Measurements from ENCODE around the gene NACAD. TPM values are rescaled to one million over a fixed set of nuclear protein-coding genes. Genes with fewer than 3 reads are reported as not detected.

Gene NACAD, protein sequence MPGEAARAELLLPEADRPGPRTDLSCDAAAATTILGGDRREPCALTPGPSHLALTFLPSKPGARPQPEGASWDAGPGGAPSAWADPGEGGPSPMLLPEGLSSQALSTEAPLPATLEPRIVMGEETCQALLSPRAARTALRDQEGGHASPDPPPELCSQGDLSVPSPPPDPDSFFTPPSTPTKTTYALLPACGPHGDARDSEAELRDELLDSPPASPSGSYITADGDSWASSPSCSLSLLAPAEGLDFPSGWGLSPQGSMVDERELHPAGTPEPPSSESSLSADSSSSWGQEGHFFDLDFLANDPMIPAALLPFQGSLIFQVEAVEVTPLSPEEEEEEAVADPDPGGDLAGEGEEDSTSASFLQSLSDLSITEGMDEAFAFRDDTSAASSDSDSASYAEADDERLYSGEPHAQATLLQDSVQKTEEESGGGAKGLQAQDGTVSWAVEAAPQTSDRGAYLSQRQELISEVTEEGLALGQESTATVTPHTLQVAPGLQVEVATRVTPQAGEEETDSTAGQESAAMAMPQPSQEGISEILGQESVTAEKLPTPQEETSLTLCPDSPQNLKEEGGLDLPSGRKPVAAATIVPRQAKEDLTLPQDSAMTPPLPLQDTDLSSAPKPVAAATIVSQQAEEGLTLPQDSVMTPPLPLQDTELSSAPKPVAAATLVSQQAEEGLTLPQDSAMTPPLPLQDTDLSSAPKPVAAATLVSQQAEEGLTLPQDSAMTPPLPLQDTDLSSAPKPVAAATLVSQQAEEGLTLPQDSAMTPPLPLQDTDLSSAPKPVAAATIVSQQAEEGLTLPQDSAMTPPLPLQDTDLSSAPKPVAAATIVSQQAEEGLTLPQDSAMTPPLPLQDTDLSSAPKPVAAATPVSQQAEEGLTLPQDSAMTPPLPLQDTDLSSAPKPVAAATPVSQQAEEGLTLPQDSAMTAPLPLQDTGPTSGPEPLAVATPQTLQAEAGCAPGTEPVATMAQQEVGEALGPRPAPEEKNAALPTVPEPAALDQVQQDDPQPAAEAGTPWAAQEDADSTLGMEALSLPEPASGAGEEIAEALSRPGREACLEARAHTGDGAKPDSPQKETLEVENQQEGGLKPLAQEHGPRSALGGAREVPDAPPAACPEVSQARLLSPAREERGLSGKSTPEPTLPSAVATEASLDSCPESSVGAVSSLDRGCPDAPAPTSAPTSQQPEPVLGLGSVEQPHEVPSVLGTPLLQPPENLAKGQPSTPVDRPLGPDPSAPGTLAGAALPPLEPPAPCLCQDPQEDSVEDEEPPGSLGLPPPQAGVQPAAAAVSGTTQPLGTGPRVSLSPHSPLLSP (N-terminal part only)
- 1 to 10 TPM; 4.0 to 8.4 (median 5.7) TPM for polyA plus RNA-seq (ENCODE audit: insufficient read length in 10 of 10)
- long read RNA-seq, donor 1: 0 reads
- long read RNA-seq, donor 2: 0 reads
- long read RNA-seq, donor 3: 0 reads
- long read RNA-seq, donor 4: 0 reads
- long read RNA-seq, donor 5: 0 reads
- long read RNA-seq, donor 6: 0 reads
- long read RNA-seq, donor 7: 0 reads
- long read RNA-seq, donor 8: 0 reads
- long read RNA-seq, donor 9: 0 reads

DNA sequence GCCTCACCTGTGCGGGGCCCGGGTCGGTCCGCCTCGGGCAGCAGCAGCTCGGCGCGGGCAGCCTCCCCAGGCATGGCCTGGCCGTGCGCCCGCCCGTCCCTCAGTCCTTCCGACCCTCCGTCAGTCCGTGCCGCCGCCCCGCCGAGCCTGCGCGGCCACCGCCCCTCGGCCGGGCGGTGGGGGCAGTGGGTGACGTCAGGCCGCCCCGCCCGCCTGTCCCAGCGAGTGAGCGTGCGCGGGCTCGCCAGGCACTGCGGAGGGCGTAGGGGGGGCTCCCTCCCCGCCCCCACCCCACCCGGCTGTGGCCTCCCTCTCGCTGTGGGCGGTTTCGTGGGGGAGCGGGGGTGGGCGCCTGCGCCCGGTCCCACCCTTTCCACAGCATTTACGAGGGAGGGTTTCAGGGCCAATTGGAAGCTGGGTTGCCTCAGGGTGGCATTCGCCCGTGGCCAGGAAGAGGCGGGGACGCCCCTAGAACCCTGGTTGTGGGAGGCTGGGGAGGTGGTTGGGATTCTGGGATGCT lies at the start of gene NACAD:
TSS of gene NACAD (minus strand) at position 149 of the 520 bp plus-strand sequence. CDS start at position 74, 75 bp downstream.
- peak; percentile 40 to 78 (median 61) for DNase-seq

DNA sequence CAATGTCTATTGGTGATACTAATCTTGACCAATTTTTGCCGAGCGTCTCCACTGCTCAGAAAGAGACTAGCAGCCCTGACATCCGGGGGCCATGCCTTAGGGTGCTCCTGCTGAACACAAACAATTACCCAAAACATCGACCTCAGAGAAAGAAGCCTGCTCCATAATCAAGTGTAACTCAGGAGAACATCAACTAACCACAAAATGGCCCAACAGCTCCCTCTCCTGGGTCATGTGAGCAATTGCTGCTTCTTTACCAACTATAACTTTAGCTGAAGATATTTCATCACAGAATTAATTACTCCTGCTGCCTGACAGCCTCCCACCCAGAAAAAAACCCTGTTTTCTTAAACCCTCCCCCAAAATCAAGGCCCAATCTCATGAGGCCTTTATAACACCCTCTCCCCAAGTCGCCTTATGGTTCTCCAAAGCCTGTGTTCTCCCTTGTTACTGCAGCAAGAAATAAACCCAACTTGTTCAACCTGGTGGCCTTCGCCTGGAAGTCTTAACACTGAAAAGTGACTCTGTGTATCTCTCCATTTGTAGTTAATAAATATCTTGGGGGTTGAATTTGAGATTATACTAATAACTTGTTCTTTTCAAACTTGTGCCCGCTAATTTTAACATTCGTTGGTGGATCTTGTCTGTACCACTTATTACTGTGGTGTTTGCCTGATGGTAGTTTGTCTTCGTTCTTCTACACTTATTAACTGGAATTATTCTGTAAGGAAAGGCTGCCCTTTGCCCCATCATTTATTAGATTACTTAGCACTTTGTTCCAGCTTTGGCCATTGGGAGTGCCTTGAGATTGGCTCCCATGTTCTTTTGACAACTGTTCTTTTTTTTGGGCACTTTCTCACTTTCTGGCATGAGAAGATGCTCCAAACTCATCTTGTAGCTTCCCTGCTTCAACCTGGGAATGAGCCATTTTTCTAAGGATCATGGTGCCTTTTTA lies 47.6 kb upstream of the NACAD start:
- peak; percentile 61 to 80 (median 77) for DNase-seq

DNA sequence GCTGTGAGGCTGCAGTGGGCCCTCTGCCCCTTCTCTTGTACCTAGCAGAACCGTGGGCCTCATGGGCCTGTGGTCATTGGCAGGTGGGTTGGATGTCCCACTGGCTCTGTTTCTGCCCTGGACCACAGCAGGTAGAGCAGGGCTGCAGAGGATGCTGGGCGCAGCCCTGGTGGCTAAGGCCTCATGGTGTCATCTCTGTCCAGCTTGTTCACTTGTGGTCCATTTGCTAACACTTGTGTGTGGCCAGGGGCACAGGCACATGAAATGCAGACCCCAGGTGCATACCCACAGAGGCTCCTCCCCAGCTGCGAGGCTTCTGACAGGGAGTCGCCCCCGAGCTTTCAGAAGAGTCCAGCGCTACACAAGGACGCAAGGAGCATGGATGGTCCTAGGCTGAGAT lies 45.1 kb upstream of the NACAD start:
- no peak for DNase-seq

DNA sequence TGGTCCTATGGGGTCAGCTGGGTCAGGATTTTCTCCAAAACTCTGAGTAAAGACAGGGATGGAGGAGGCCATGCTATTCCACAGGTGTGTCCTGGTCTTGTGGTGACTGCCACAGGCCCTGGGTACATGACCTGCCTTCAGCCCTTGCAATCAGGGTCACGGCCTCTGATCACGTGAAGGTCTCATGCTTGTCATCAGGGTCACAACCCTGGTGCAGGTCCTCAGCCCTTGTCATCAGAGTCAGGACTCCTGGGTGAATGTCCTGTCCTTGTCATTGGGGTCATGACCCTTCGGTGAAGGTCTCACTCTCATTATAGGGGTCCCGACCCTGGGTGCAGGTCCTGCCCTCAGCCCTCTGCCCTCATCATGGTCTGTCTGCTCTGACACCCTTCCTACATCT lies 44.6 kb upstream of the NACAD start:
- DNase-seq: no peak

DNA sequence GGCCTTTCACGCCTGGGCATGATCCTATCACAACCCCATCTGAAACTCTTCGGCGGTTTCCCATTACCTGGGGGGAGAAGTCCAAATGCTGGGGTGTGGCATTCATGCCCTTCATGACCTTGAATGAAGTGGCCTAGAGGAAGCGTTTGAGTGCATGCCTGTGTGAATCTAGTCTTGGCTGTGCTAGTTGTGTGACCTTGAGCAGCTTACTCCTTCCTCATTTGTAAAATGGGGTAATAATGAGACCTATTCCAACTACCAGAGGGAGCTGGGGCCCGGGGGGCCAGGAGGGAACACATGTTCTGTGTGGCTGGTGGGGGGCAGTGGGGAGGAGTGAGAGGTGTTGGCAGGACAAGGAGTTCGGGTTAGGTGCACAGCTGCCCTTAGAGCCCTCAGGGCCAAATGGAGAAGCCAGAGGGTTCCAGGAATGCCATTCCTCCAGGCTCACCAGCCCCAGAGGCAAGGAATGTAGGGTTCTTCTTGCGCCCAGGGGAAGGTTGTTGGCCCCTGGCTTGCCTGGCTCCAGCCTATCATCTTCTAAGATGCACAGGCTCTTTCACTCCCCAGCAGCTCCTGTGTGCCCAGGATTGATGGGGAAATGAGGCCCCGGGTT lies 44.0 kb upstream of the NACAD start:
- no peak for DNase-seq

DNA sequence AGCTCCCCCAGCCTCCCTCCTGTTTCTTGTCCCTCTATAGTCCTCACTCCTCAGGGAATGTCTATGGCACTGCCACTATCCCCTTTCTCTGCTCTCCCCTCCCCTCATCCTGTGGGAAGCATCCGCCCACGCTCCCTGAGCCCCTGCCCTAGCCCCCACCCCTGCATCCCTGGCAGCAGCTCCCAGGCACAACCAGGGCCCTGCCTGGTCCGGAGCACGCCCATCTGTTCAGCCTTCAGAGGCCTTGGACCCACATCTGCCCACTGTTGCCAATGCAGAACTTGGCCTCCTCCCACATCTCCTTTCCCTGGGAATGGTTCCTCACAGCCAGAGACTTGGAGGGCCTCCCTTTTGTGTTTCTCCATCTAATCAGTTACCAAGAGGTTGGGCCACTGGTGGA lies 43.1 kb upstream of the NACAD start:
- DNase-seq: no peak

DNA sequence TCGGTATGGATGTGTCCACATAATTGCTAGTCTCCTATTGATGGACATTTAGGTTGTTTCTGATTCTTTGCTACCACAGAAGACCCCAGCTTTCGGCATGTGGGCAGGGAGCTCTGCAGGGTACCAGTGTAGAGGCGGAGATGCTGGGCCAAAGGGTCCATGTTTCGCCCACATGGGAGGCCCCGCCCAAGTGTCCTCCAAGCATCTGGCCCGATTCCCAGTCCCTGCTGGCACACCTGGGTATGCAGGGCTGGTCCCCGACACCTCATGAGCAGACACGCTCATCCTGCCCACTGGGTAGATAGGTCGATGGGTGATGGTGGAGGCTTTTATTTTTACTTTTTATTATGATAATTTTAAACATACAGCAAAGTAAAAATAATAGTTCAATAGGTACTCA lies 42.1 kb upstream of the NACAD start:
- no peak for DNase-seq

DNA sequence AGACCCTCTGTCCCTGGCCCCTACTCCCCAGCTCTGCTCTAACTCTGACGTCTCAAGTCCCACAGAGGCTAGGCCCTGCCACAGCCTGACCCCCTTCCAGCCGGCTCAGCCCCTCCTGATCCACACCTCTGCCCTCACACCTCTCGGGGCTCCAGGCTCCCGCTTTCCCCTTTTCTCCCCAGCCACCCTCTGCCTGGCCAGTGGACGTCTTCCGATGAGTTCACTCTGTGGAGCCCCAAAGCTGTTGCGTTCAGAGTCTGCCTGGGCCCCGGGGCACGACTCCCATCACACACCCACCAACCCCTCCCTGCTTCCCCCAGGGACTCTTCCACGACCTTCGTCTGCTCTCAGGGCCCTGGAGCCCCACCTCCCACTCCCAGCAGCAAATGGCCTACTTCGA lies 41.1 kb upstream of the NACAD start:
- no peak for DNase-seq

DNA sequence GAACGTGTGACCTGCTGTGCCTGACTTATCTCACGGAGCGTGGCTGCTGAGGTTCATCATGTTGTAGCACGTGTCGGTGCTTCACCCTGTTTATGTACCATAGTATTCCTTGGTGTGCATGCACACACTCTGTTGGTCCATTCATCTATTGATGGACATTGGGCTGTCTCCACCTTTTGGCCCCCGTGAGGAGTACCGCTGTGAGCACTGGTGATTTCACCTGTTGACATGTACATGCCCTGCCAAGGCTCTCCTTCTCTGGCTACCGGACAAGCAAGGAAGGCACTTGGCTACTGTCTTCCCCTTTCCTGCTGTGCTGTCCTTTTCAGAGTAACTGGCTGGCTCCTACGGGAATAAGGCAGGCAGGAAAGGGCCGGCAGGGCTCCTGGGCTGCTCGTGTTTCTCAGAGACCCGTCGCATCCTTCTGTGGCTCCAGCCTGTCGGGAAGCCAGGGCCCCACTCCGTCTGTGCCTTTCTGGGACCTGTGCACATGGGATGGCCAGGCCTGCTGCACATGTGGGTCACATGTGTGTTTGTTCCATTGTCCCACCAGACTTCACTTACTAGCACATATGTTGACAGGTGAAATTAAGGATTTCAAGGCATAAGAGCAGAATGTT lies 40.5 kb upstream of the NACAD start:
- DNase-seq: no peak

DNA sequence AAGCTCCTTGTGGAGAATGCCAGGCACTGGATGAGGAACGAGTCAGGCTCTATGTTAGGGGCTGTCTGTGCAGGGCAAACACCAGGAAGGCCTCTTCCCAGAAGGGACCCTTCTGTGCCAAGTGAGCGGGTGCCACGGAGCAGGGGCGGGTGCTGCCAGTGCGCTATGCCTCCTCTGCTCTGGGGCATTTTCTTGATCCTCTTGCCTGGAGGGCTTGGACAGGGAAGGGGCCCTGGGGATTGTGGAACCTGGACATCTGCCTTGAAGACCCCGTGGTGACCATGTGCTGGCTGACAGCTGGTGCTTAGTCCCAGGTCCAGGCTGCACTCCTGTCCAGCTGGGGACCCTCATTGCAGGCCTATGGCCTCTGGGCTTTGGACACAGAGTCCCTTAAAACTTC lies 38.2 kb upstream of the NACAD start:
- no peak for DNase-seq

DNA sequence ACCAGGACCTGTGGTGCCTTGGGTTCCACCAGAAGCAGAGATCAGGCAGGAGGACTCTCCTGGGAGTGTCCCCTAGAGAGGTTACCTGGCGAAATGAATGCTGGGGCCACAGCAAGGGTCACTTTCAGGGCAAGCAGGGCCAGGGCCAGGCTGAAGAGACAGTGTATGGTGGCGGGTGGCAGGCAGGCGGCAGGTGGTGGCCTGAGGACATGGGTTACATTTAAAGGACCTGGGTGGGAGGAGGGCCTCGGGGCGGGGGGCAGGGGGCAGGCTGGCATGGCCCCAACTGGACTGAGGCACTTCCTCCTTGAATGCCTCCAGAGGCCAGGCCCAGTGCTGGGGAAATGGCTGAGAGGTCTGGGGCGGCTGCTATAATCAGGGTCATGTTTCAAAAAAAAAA lies 37.4 kb upstream of the NACAD start:
- DNase-seq: no peak

DNA sequence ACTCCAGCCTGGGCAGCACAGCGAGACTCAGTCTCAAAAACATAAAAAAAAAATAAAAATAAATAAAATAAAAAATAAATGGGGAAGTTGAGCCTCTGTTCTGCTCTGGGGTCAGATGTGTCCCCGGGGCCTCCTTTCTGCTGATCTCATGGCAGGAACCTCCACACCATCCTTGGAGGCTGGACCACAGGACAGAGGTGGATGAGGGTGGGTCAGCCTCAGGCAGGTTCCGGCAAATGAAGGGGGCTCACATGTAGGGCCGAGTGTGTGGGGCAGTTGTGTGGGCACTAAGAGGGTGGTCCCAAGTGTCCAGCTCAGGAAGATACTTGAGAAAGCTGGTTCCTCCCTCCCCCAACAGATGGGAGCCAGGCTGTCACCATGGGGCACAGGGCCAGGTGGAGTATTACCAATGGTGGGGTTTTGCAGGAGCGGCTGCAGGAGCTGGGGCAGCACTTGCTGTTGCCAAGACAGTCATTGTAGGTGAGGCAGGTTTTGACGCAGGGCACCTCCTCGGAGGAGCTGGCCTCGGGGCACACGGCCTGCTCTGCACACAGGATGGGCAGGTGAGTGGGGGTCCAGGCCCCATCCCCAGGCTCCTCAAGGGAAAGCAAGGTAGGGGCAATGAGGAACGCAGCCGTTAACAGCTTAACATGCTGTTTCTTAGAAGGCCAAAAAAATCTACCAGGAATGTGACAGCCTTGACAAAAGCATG lies 36.6 kb upstream of the NACAD start:
- DNase-seq: no peak

DNA sequence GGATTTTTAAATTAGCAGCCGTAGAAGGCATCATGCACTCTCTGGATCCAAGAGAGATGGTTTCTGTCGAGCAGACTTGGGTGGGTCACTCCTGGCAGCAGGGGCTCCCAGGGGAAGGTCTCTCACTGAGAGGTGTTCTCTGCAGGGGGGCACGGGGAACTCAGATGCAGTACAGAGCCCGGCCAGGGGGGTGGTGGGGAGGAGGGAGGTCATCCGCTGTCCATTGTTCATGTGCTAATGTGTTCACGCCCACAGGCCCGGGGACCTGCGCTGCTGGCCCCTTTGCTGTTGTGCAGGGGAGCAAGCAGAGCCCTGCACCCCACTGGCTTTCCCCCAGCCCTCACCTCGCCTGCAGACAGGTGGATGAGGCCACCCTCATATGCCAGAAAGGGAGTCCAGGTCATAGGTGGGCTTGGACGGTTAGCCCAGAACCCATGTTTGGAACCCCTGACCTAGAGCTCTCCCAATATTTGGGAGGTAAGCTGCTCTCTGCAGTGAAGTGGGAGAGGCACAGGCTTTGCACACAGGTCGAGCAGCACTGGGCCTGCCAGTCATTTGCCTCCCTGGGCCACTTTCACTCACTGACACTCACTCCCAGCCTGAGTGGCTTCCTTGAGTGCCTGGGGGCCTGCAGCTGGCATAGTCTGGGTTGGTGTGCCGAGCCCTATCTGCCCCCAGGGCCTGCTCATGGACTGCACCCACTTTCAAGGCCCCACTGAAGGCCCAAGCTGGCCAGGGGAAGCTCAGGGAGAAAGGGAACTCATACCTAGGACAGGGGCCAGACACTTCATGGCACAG lies 35.3 kb upstream of the NACAD start:
- DNase-seq: no peak

DNA sequence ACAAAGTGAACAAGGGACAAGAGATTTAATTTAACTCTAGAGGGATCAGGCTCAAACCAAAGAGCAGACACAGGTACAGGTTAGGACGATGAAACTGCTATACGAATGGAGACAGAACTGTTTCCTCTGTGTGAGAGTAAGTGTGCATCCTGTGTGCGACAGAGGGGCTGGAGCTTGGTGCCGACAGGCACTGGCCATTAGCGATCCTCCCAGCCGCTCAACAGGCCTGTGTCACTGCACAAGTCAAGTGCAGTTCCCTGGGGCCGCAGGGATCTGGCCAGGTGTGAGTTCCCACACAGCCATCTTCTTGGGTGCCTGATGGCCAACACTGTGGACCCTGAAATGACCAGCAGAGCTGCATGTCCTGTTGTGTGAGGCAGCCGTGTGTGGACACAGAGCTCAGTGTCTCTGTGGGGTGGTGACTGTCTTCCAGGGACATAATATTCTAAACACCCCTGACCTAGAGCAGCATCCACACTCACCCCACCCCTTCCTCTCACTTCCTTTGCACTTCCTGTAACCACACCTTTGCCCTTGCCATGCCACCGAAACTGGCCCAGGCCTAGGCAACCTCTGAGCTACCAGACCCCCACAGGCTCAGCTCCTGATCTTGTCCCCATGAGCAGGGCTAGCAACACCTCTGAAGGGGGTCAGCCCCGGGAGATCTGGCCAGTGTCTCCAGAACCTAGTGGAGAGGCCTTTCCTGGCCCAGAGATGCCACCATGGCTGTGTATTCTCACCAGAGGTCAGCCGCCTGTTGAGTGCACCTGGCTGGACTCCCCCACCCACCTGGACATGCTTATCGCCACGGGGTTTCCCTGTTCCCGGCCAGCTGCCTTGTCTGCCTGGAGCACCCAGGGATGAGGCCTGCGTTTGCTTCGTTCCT lies 34.4 kb upstream of the NACAD start:
- no peak for DNase-seq

DNA sequence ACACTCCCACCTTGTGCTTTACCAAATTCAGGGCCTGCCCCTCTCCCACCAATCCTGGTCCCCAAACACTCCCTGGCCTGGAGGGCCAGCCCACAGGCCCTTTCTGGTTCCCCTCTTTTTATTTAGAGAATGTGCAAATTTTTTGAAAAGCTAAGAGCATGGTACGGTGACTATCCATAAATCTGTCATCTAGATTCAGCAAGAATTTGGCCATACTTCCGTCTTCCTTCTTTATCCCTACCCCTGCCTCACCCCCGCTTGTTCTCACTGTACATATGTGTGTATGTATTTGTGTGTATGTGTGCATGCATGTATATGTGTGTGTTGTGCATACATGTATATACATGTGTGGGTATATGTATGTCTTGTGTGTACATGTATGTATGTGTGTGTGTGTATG lies 30.8 kb upstream of the NACAD start:
- DNase-seq: no peak

DNA sequence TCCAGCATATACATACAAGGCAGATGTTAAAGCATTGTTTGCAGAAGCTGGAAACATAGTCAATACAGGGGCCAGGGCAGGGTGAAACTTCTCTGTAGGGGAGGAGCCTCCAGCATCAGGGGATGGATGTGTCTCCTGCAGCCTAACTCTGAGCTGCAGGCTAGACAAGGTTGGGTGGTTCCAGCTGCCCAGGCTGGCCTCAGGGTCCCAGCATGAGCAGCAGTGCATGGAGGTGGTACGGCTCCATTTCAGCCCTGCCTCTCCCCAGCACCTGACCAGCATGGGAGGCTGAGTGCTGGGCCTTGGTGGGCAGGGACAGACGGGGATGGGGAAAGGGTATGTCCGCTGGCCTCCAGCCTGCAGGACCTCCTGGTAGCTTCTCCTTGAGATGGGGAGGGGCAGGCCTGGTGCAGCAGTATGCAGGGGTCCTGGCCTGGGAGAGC lies 30.1 kb upstream of the NACAD start:
- DNase-seq: no peak

DNA sequence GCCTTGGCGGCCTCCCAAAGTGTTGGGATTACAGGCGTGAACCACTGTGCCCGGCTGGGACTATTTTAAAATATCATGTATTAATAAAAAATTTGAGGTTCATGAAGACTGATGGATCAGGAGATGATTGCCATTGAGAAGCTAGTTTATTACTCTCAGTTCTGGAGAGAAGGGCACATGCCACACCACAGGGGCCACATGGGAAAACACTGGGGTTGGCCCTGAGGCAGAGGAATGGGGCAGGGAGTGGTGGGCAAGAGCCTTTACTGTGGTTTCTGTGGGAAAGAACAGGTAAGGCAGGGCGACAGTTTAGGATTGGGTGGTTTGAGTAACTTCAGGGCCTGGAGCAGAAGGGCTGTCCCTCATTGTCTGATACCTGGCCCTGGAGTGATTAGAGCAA lies 29.5 kb upstream of the NACAD start:
- DNase-seq: no peak
